A549 (cell line): ENCODE data around the gene PRKN. TPM values are rescaled to one million over a fixed set of nuclear protein-coding genes. Genes with fewer than 3 reads are reported as not detected.

Experiments
- ATAC-seq, 2 experiments: fragments of 200-7000 bp in 1 of 2; fragments of >200 bp in 1 of 2; cut with Nextera tagmentation in 1 of 2; cut with Tn5 transposase in 1 of 2; 3 replicates each; pipeline versions ENCODE4 v1.8.0 to v1.9.1; 2018 to 2020; ENCODE audit warnings: mild to moderate bottlenecking in 1 of 2, moderate library complexity in 1 of 2
- CTCF ChIA-PET: fragments of 300-600 bp; sonication (Branson Sonifier 250); formaldehyde crosslinking; extraction: SDS; loops from one replicate; lab custom pipeline; 2021; ENCODE audit warnings: antibody characterized with exemption, inconsistent platforms; lab: Yijun Ruan, JAX
- POLR2A ChIA-PET: fragments of 350-600 bp; formaldehyde crosslinking; extraction: SDS; loops from one replicate; lab custom pipeline; 2021; ENCODE audit warnings: antibody characterized with exemption, inconsistent platforms; lab: Yijun Ruan, JAX
- DNase-seq, 2 experiments: peaks; one replicate each; pipeline versions ENCODE4 v3.0.0 to v3.0.0-alpha.2; 2011 to 2016; ENCODE audit warnings: low read depth in 1 of 2, low spot score in 1 of 2
- FAIRE-seq: peaks from 2 replicates; lab custom pipeline; 2011; peaks lifted over from hg19 to GRCh38; lab: Jason Lieb, UNC
- H3K27ac ChIP-seq, 2 experiments: fragments of >200 bp; sonication (Bioruptor Twin); formaldehyde crosslinking; 3 replicates each; pipeline ENCODE4 v1.5.1; 2016 to 2017
- H3K4me1 ChIP-seq: fragments of >200 bp; sonication (Bioruptor Twin); formaldehyde crosslinking; 3 replicates; pipeline ENCODE4 v1.6.1; 2016
- H3K4me2 ChIP-seq: fragments of >200 bp; sonication (Bioruptor Twin); formaldehyde crosslinking; 3 replicates; pipeline ENCODE4 v1.6.1; 2016
- H3K4me3 ChIP-seq: fragments of >200 bp; sonication (Bioruptor Twin); formaldehyde crosslinking; 3 replicates; pipeline ENCODE4 v1.5.1; 2016
- H3K9me3 ChIP-seq: fragments of >200 bp; sonication (Bioruptor Twin); formaldehyde crosslinking; 3 replicates; pipeline ENCODE4 v1.6.1; 2016
- ATOH8 ChIP-seq: fragments of 250-450 bp; sonication (Bioruptor Pico); IDR thresholded peaks from 2 replicates; pipeline ENCODE4 v1.5.0; 2020; ENCODE audit warnings: low read depth, mild to moderate bottlenecking, moderate library complexity
- CBX8 ChIP-seq: fragments of 200-600 bp; sonication (generic); IDR thresholded peaks from 2 replicates; pipeline ENCODE4 v1.6.1; 2016
- CEBPB ChIP-seq, 2 experiments: fragments of >200 bp in 1 of 2; sonication (Bioruptor Twin) in 1 of 2; formaldehyde crosslinking in 1 of 2; IDR thresholded peaks; 2 replicates each; pipeline ENCODE4 v1.6.1; 2012 to 2016
- CHD2 ChIP-seq: fragments of 150-350 bp; IDR thresholded peaks from 2 replicates; pipeline ENCODE4 v1.6.1; 2014; ENCODE audit warnings: low read length; ENCODE audit not compliant: partially characterized antibody
- CTCF ChIP-seq: fragments of >200 bp; sonication (Bioruptor Twin); formaldehyde crosslinking; IDR thresholded peaks from 3 replicates; pipeline ENCODE4 v1.5.1; 2016
- EP300 ChIP-seq, 2 experiments: fragments of >200 bp; sonication (Bioruptor Twin); formaldehyde crosslinking; IDR thresholded peaks; 2 replicates in 1 of 2; 3 replicates in 1 of 2; pipeline ENCODE4 v1.6.1; 2016 to 2017
- FOSL2 ChIP-seq, 2 experiments: fragments of 450-650 bp in 1 of 2; fragments of >200 bp in 1 of 2; sonication (Bioruptor Twin) in 1 of 2; formaldehyde crosslinking; IDR thresholded peaks; 2 replicates each; pipeline versions ENCODE4 v1.5.0 to v1.6.1; 2016 to 2020; ENCODE audit warnings: mild to moderate bottlenecking in 1 of 2, moderate library complexity in 1 of 2
- FOXS1 ChIP-seq: fragments of 250-450 bp; sonication (Bioruptor Pico); IDR thresholded peaks from 2 replicates; pipeline ENCODE4 v1.5.0; 2020; ENCODE audit warnings: mild to moderate bottlenecking, moderate library complexity
- GATA3 ChIP-seq: IDR thresholded peaks from 2 replicates; pipeline ENCODE4 v1.6.1; 2012; ENCODE audit warnings: borderline replicate concordance
- HDAC2 ChIP-seq: fragments of 200-600 bp; sonication (generic); IDR thresholded peaks from 2 replicates; pipeline ENCODE4 v1.6.1; 2016
- HEYL ChIP-seq: fragments of 250-450 bp; sonication (Bioruptor Pico); IDR thresholded peaks from 2 replicates; pipeline ENCODE4 v1.8.0; 2021; ENCODE audit warnings: mild to moderate bottlenecking, moderate library complexity
- HOXA7 ChIP-seq: fragments of 250-450 bp; sonication (Bioruptor Pico); IDR thresholded peaks from 2 replicates; pipeline ENCODE4 v1.5.0; 2020; ENCODE audit warnings: mild to moderate bottlenecking, moderate library complexity
- HOXB13 ChIP-seq: fragments of 250-450 bp; sonication (Bioruptor Pico); IDR thresholded peaks from 2 replicates; pipeline ENCODE4 v1.5.0; 2020; ENCODE audit warnings: low read depth, mild to moderate bottlenecking, moderate library complexity
- KDM1A ChIP-seq: fragments of 200-600 bp; sonication (generic); IDR thresholded peaks from 2 replicates; pipeline ENCODE4 v1.6.1; 2016; ENCODE audit warnings: low read depth, mild to moderate bottlenecking
- KDM5A ChIP-seq: fragments of 200-600 bp; sonication (generic); IDR thresholded peaks from 2 replicates; pipeline ENCODE4 v1.6.1; 2016; ENCODE audit warnings: antibody characterized with exemption, mild to moderate bottlenecking
- MAFK ChIP-seq: fragments of 450-650 bp; IDR thresholded peaks from 2 replicates; pipeline ENCODE4 v1.6.1; 2014; ENCODE audit not compliant: partially characterized antibody
- MYC ChIP-seq: IDR thresholded peaks from 2 replicates; pipeline ENCODE4 v1.6.1; 2012; ENCODE audit warnings: mild to moderate bottlenecking, inconsistent platforms, low read length, improper control_type of control experiment, borderline replicate concordance
- NFE2L2 ChIP-seq: fragments of 150-350 bp; conservative IDR thresholded peaks from 2 replicates; pipeline ENCODE4 v1.6.1; 2014; ENCODE audit warnings: low read length
- PHF8 ChIP-seq: fragments of 200-600 bp; sonication (generic); IDR thresholded peaks from 2 replicates; pipeline ENCODE4 v1.6.1; 2016; ENCODE audit warnings: low read depth, mild to moderate bottlenecking, antibody characterized with exemption, moderate library complexity, borderline replicate concordance
- POLR2A ChIP-seq: IDR thresholded peaks from 2 replicates; pipeline ENCODE4 v1.6.1; 2012; ENCODE audit warnings: mild to moderate bottlenecking, low read length
- RARB ChIP-seq: fragments of 250-450 bp; sonication (Bioruptor Pico); IDR thresholded peaks from 2 replicates; pipeline ENCODE4 v1.8.0; 2021; ENCODE audit warnings: mild to moderate bottlenecking, moderate library complexity
- RCOR1 ChIP-seq: fragments of 150-350 bp; IDR thresholded peaks from 2 replicates; pipeline ENCODE4 v1.6.1; 2014; ENCODE audit warnings: antibody characterized with exemption, low read length, low read depth
- REST ChIP-seq: fragments of 200-600 bp; sonication (generic); IDR thresholded peaks from 2 replicates; pipeline ENCODE4 v1.6.1; 2016; ENCODE audit warnings: antibody characterized with exemption, mild to moderate bottlenecking, moderate library complexity
- SMC3 ChIP-seq: fragments of >200 bp; sonication (Bioruptor Twin); formaldehyde crosslinking; IDR thresholded peaks from 3 replicates; pipeline ENCODE4 v1.6.1; 2018; ENCODE audit warnings: inconsistent platforms
- ZC3H11A ChIP-seq: fragments of 450-650 bp; IDR thresholded peaks from 2 replicates; pipeline ENCODE4 v1.6.1; 2014; ENCODE audit warnings: antibody characterized with exemption, mild to moderate bottlenecking
- ZFP36 ChIP-seq: fragments of 450-650 bp; IDR thresholded peaks from 2 replicates; pipeline ENCODE4 v1.6.1; 2014; ENCODE audit warnings: borderline replicate concordance; ENCODE audit not compliant: partially characterized antibody
- ZSCAN20 ChIP-seq: fragments of 250-450 bp; sonication (Bioruptor Pico); IDR thresholded peaks from 2 replicates; pipeline ENCODE4 v1.8.0; 2022; ENCODE audit warnings: mild to moderate bottlenecking, moderate library complexity
- WGBS: methylation state at CpG from one replicate; pipeline ENCODE4 v1.1.6; 2017; ENCODE audit errors: missing lambda C conversion rate; 5-methylcytosine and 5-hydroxymethylcytosine counted together
- polyA plus RNA-seq, 4 experiments: library from polyadenylated mRNA; depleted of rRNA in 3 of 4; stranded (reverse); fragments of >200 nt; fragmentation: RNase III in 1 of 4; extraction: RNeasy Plus Mini Kit Qiagen cat#74134 plus additional on column Dnase treatment in 1 of 4; gene quantifications; 2 replicates in 3 of 4; 3 replicates in 1 of 4; pipeline ENCODE4 v1.2.3, GENCODE V29; 2011 to 2017

The PRKN gene
- polyA plus RNA-seq, 2 of the 4 experiments (the other 2 are of a cell fraction) = 0.36 to 0.39 TPM

GRCh38 chr6:161455848-161456247 lies 1271.7 kb downstream of the PRKN start:
- H3K4me3 ChIP-seq = no peak overlapping the region
- ATAC-seq (no peak), DNase-seq (no peak), FAIRE-seq (no peak)
- no peaks in the 10 kb centered on the region for H3K9me3 ChIP-seq
- H3K4me2 ChIP-seq = no peak overlapping the region
- no peaks in the 10 kb centered on the region for H3K4me1 ChIP-seq
- TF ChIP-seq CBX8 (no peak), POLR2A (no peak), NFE2L2 (no peak), ZC3H11A (no peak), PHF8 (no peak), MYC (no peak), ATOH8 (no peak), RCOR1 (no peak), ZSCAN20 (CRISPR knock-in tag) (no peak), FOSL2 (IDR thresholded peaks at IDR 0.05) (no peak), FOSL2 (CRISPR knock-in tag; IDR thresholded peaks at IDR 0.05) (no peak), MAFK (no peak), KDM1A (no peak), RARB (CRISPR knock-in tag) (no peak), FOXS1 (CRISPR knock-in tag) (no peak), HDAC2 (no peak), KDM5A (no peak), HOXB13 (CRISPR knock-in tag) (no peak), ZFP36 (no peak), REST (no peak)
- ChIA-PET POLR2A (no interaction called here), CTCF (interaction anchor here (1.9 kb wide), 1 partner anchor 12 kb away, joined by 5 read pairs; no protein-coding TSS in a partner anchor)
- H3K27ac ChIP-seq = no peak overlapping the region
- WGBS = 78% methylated on average over 5 of the region's 5 CpGs

GRCh38 chr6:161453558-161453957 lies 1274.0 kb downstream of the PRKN start:
- ATAC-seq = no peak
- WGBS = 84% methylated on average over 4 of the region's 4 CpGs
- H3K9me3 ChIP-seq = no peaks in the 10 kb centered on the region
- H3K4me3 ChIP-seq = no peak overlapping the region
- POLR2A ChIA-PET = no interaction called here
- TF ChIP-seq FOSL2 (IDR thresholded peaks at IDR 0.05) = no peak
- no peak for TF ChIP-seq FOSL2 (CRISPR knock-in tag; IDR thresholded peaks at IDR 0.05)
- TF ChIP-seq GATA3 = no peak
- TF ChIP-seq CHD2 = no peak
- no peak for TF ChIP-seq HOXA7 (CRISPR knock-in tag)
- no peak for TF ChIP-seq CTCF
- no peak for TF ChIP-seq ZSCAN20 (CRISPR knock-in tag)
- no peak for TF ChIP-seq HEYL (CRISPR knock-in tag)
- TF ChIP-seq EP300 (IDR thresholded peaks at IDR 0.05) = no peak
- TF ChIP-seq SMC3 = no peak
- TF ChIP-seq CEBPB (IDR thresholded peaks at IDR 0.05) = no peak
- TF ChIP-seq, all 56 proteins: peak for 0
- H3K27ac ChIP-seq = no peak overlapping the region
- CTCF ChIA-PET = no interaction called here
- no peaks in the 10 kb centered on the region for H3K4me1 ChIP-seq
- DNase-seq (no peak), FAIRE-seq (no peak)
- no peak overlapping the region for H3K4me2 ChIP-seq
